ENCODE measurements around the gene PGC. TPM values are rescaled to one million over a fixed set of nuclear protein-coding genes. Genes with fewer than 3 reads are reported as not detected.

Gene PGC
- polyA plus RNA-seq, 3 donors = not detected

DNA sequence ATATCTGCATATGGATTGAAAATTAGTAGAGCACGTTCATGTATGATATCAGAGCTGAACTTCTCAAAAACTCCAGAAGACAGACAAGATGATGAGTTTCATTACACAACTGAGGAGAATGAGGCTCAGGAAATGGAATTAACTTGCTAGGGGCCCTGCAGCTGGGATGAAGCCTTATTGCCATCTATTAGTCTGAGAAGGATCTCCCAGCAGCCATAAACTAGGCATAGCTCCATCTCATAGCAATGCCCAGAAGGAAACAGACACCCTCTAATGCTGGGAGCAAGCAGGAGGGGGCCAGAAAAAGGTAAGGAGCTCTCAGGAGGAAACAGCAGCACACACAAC is 29.8 kb downstream of the PGC start:
- peaks cover 0 to 3% (median 0%) of the 10 kb centered on the region in 3 donors for H3K27me3 Mint-ChIP-seq (ENCODE audit: low read depth in 3 of 3)
- peak overlapping the region in 6 of 7 donors; percentile 6 to 92 (median 78) for H3K27ac Mint-ChIP-seq
- Histone ChIP-seq H3K4me2 (replicated peaks; ENCODE audit: extremely low read depth, low read length, poor library complexity, severe bottlenecking) (no peak overlapping the region), H3K27ac (ENCODE audit: low read depth in 1 of 2, low read length in 2 of 2) (peak overlapping the region in 1 of 2 donors; percentile 61), H3K27me3 (ENCODE audit: control insufficient read depth in 2 of 2, insufficient read depth in 2 of 2, low read length in 2 of 2) (no peaks in the 10 kb centered on the region), H3K9me3 (replicated peaks in 1 of 2; ENCODE audit: control insufficient read depth in 1 of 2, insufficient read depth in 1 of 2, low read length in 2 of 2) (no peaks in the 10 kb centered on the region), H2AFZ (ENCODE audit: insufficient read depth, low read depth, low read length, poor library complexity, severe bottlenecking) (no peak overlapping the region), H3K9ac (ENCODE audit: insufficient read depth, low read length, poor library complexity, severe bottlenecking) (no peak overlapping the region), H3K36me3 (replicated peaks in 1 of 2; ENCODE audit: control insufficient read depth in 1 of 2, insufficient read depth in 2 of 2, low read length in 2 of 2) (peaks cover 3 to 7% of the 10 kb centered on the region in 2 donors), H3K79me2 (ENCODE audit: insufficient read depth, low read length) (peaks cover 100% of the 10 kb centered on the region), H3K4me3 (replicated peaks in 1 of 3; ENCODE audit: low read depth in 2 of 3, low read length in 3 of 3) (peak overlapping the region in 1 of 3 experiments; percentile 1), H4K20me1 (ENCODE audit: insufficient read depth, low read length) (peaks cover 99% of the 10 kb centered on the region), H3K4me1 (ENCODE audit: control insufficient read depth in 1 of 2, insufficient read depth in 2 of 2, low read length in 2 of 2) (peaks cover 88 to 96% of the 10 kb centered on the region in 2 donors)
- DNase-seq = no peak
- no peaks in the 10 kb centered on the region for H3K9me3 Mint-ChIP-seq
- H3K36me3 Mint-ChIP-seq = peaks cover 21 to 62% of the 10 kb centered on the region in 2 donors
- intact Hi-C loops (cut with micrococcal nuclease) = no loop called here
- no peak overlapping the region for H3K4me3 Mint-ChIP-seq
- H3K4me1 Mint-ChIP-seq = peaks cover 92% of the 10 kb centered on the region
- WGBS (ENCODE audit: insufficient coverage) = no CpG with 5 or more reads among the region's 1 CpG
- TF ChIP-seq, protein P1, sequence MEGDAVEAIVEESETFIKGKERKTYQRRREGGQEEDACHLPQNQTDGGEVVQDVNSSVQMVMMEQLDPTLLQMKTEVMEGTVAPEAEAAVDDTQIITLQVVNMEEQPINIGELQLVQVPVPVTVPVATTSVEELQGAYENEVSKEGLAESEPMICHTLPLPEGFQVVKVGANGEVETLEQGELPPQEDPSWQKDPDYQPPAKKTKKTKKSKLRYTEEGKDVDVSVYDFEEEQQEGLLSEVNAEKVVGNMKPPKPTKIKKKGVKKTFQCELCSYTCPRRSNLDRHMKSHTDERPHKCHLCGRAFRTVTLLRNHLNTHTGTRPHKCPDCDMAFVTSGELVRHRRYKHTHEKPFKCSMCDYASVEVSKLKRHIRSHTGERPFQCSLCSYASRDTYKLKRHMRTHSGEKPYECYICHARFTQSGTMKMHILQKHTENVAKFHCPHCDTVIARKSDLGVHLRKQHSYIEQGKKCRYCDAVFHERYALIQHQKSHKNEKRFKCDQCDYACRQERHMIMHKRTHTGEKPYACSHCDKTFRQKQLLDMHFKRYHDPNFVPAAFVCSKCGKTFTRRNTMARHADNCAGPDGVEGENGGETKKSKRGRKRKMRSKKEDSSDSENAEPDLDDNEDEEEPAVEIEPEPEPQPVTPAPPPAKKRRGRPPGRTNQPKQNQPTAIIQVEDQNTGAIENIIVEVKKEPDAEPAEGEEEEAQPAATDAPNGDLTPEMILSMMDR (IDR thresholded peaks at IDR 0.05) = no peak

DNA sequence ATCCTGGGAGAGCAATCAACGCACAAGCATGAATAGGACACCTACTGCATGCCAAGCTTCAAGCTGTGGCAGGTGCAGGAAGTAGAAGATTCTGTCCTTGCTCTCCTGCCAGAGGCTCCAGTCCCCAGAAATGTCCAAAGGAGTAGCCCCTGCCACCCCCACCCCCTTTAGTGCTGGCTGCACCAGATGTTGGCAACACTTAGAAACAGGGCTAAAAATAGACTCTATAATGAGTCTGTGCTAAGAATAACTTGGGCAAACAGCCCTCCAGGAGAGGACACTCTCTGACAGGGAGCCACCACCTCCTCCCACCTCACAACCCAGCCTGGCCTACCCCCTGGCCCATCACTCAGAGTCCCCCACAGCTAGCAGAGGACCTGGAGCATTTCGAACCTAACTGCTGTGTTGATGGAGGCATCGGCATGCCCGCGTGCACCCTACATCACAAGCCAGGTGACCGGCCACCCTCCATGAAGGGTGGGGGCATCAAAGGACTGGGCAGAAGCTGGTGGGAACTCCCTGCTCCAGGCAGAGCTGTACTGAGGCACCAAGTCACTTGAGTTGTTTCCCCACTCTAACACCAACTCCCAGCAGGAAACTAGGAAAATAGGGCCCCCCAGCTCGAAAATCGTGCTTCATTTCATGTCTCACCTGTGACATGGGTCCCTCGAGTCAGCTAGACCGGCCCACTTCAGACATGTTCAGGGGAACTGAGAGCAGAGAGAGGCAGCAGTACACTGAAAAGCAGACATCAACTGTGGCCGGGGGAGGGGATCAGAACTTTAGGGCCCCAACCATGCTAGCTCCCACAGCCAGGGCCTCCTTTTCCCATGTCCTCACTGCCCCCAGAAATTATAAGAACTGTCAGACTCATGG is 30.4 kb downstream of the PGC start:
- peaks cover 91% of the 10 kb centered on the region for H3K4me1 Mint-ChIP-seq
- no peak overlapping the region for H3K9ac ChIP-seq (ENCODE audit: insufficient read depth, low read length, poor library complexity, severe bottlenecking)

More for the DNA sequence above, 30.4 kb downstream of the PGC start:
- H3K36me3 Mint-ChIP-seq = peaks cover 21 to 64% of the 10 kb centered on the region in 2 donors
- Histone ChIP-seq H3K36me3 (replicated peaks in 1 of 2; ENCODE audit: control insufficient read depth in 1 of 2, insufficient read depth in 2 of 2, low read length in 2 of 2) (peaks cover 3 to 13% of the 10 kb centered on the region in 2 donors), H2AFZ (ENCODE audit: insufficient read depth, low read depth, low read length, poor library complexity, severe bottlenecking) (no peak overlapping the region), H3K4me1 (ENCODE audit: control insufficient read depth in 1 of 2, insufficient read depth in 2 of 2, low read length in 2 of 2) (peaks cover 85 to 95% of the 10 kb centered on the region in 2 donors), H3K27ac (ENCODE audit: low read depth in 1 of 2, low read length in 2 of 2) (peak overlapping the region in 1 of 2 donors; percentile 61), H3K27me3 (ENCODE audit: control insufficient read depth in 2 of 2, insufficient read depth in 2 of 2, low read length in 2 of 2) (no peaks in the 10 kb centered on the region), H3K9me3 (replicated peaks in 1 of 2; ENCODE audit: control insufficient read depth in 1 of 2, insufficient read depth in 1 of 2, low read length in 2 of 2) (no peaks in the 10 kb centered on the region), H3K4me3 (replicated peaks in 1 of 3; ENCODE audit: low read depth in 2 of 3, low read length in 3 of 3) (no peak overlapping the region), H3K4me2 (replicated peaks; ENCODE audit: extremely low read depth, low read length, poor library complexity, severe bottlenecking) (no peak overlapping the region), H3K79me2 (ENCODE audit: insufficient read depth, low read length) (peaks cover 100% of the 10 kb centered on the region), H4K20me1 (ENCODE audit: insufficient read depth, low read length) (peaks cover 100% of the 10 kb centered on the region)
- H3K9me3 Mint-ChIP-seq = no peaks in the 10 kb centered on the region
- intact Hi-C loops (cut with micrococcal nuclease) = no loop called here
- peak overlapping the region in 3 of 7 donors; percentile 73 to 92 (median 78) for H3K27ac Mint-ChIP-seq
- H3K4me3 Mint-ChIP-seq = no peak overlapping the region
- DNase-seq = no peak
- TF ChIP-seq, protein P1 (IDR thresholded peaks at IDR 0.05) = no peak
- 75% methylated on average over 10 of the region's 11 CpGs for WGBS (ENCODE audit: insufficient coverage)
- H3K27me3 Mint-ChIP-seq (ENCODE audit: low read depth in 3 of 3) = peaks cover 0 to 3% (median 0%) of the 10 kb centered on the region in 3 donors

Data from CD14-positive monocyte (primary cell).